K562 (cell line): ENCODE data around the gene MARCHF3. TPM values are rescaled to one million over a fixed set of nuclear protein-coding genes. Genes with fewer than 3 reads are reported as not detected.

Experiments used
- ADNP ChIP-seq: fragments of 200-800 bp; sonication (Bioruptor generic); IDR thresholded peaks from 2 replicates; pipeline ENCODE4 v1.6.1; 2016; ENCODE audit warnings: missing genetic modification characterization, missing compliant biosample characterization
- DACH1 ChIP-seq: fragments of 450-650 bp; IDR thresholded peaks from 2 replicates; pipeline ENCODE4 v1.6.1; 2018; ENCODE audit not compliant: partially characterized antibody
- DIDO1 ChIP-seq: fragments of 450-650 bp; IDR thresholded peaks from 2 replicates; pipeline ENCODE4 v1.6.1; 2016; ENCODE audit warnings: low read depth, missing biosample characterization, missing genetic modification characterization
- ELF4 ChIP-seq: fragments of 450-650 bp; formaldehyde crosslinking; IDR thresholded peaks from 2 replicates; pipeline ENCODE4 v1.4.0; 2022; ENCODE audit warnings: missing genetic modification characterization
- HCFC1 ChIP-seq: IDR thresholded peaks from 2 replicates; pipeline ENCODE4 v1.6.1; 2012; ENCODE audit warnings: low read depth, low read length, improper control_type of control experiment
- HLTF ChIP-seq: fragments of 450-650 bp; IDR thresholded peaks from 2 replicates; pipeline ENCODE4 v1.6.1; 2016
- MIER1 ChIP-seq: fragments of 450-650 bp; IDR thresholded peaks from 2 replicates; pipeline ENCODE4 v1.6.1; 2016; ENCODE audit warnings: antibody characterized with exemption, mild to moderate bottlenecking, low read depth
- NUFIP1 ChIP-seq: fragments of 450-650 bp; IDR thresholded peaks from 2 replicates; pipeline ENCODE4 v1.6.1; 2018; ENCODE audit not compliant: partially characterized antibody
- RCOR1 ChIP-seq, 2 experiments: IDR thresholded peaks; 2 replicates each; pipeline ENCODE4 v1.6.1; 2012; ENCODE audit warnings: low read depth in 2 of 2, low read length in 2 of 2, borderline replicate concordance in 1 of 2, improper control_type of control experiment in 1 of 2
- SIRT6 ChIP-seq: IDR thresholded peaks from one replicate; pipeline ENCODE4 v1.6.1; 2012; ENCODE audit warnings: low read depth, mild to moderate bottlenecking, control low read depth, inconsistent platforms, low read length, moderate library complexity
- TAF7 ChIP-seq: fragments of 450-650 bp; IDR thresholded peaks from 2 replicates; pipeline ENCODE4 v1.6.1; 2016; ENCODE audit warnings: missing genetic modification characterization, missing compliant biosample characterization
- TAF9B ChIP-seq: fragments of 450-650 bp; IDR thresholded peaks from 2 replicates; pipeline ENCODE4 v1.6.1; 2018; ENCODE audit warnings: mild to moderate bottlenecking; ENCODE audit not compliant: partially characterized antibody
- U2AF1 ChIP-seq: fragments of 200-400 bp; formaldehyde crosslinking; optimal IDR thresholded peaks from 2 replicates; pipeline ENCODE3; 2017; ENCODE audit warnings: mild to moderate bottlenecking, low read depth, low read length, moderate library complexity
- VEZF1 ChIP-seq: fragments of 200-800 bp; sonication (Bioruptor generic); IDR thresholded peaks from 2 replicates; pipeline ENCODE4 v1.6.1; 2017; ENCODE audit warnings: missing genetic modification characterization, missing compliant biosample characterization
- ZNF12 ChIP-seq: sonication (generic); formaldehyde crosslinking; IDR thresholded peaks from 2 replicates; pipeline ENCODE4 v1.4.0; 2020; ENCODE audit warnings: mild to moderate bottlenecking, missing genetic modification reagents
- ZNF165 ChIP-seq: fragments of 250-450 bp; sonication (Bioruptor Pico); IDR thresholded peaks from 2 replicates; pipeline ENCODE4 v1.4.0; 2020; ENCODE audit warnings: borderline replicate concordance
- ZNF253 ChIP-seq: fragments of 250-450 bp; sonication (Bioruptor Pico); conservative IDR thresholded peaks from 2 replicates; pipeline ENCODE4 v1.6.1; 2021; ENCODE audit warnings: mild to moderate bottlenecking
- ZNF316 ChIP-seq: fragments of 450-650 bp; IDR thresholded peaks from 2 replicates; pipeline ENCODE4 v1.6.1; 2016
- ZNF318 ChIP-seq, 2 experiments: fragments of 450-650 bp; IDR thresholded peaks; 2 replicates each; pipeline ENCODE4 v1.6.1; 2016; ENCODE audit warnings: mild to moderate bottlenecking in 2 of 2, borderline replicate concordance in 1 of 2, low read depth in 1 of 2, moderate library complexity in 1 of 2
- polyA plus RNA-seq, 8 experiments: library from polyadenylated mRNA; depleted of rRNA in 4 of 8; stranded (reverse) in 5 of 8; unstranded in 3 of 8; fragments of >200 nt; fragmentation: Nextera tagmentation in 2 of 8; fragmentation: Illumina TruSeq in 1 of 8; extraction: Ambion mirVana in 2 of 8; extraction: Trizol in 1 of 8; gene quantifications; 2 replicates each; pipeline versions ENCODE4 v1.2.1 to v1.2.3, GENCODE V29; 2011 to 2014; ENCODE audit warnings: inconsistent platforms in 1 of 8, missing spikeins in 1 of 8
- total RNA-seq, 7 experiments: library from RNA; depleted of rRNA in 6 of 7; stranded (reverse); fragments of >200 nt in 6 of 7; fragmentation: Illumina TruSeq in 2 of 7; extraction: Trizol in 2 of 7; gene quantifications; 2 replicates each; pipeline versions ENCODE4 v1.2.1 to v1.2.3, GENCODE V29; 2011 to 2021; ENCODE audit warnings: low replicate concordance in 1 of 7

Gene MARCHF3
- total and polyA plus RNA-seq, 9 of the 15 experiments (the other 6 are each of a cell fraction or from before 2014, with no cell fraction given): 5.6 to 37.4 (median 16.5) TPM

GRCh38 chr5:126884269-126884819, 146.0 kb downstream of the MARCHF3 start (continued):
- TF ChIP-seq RCOR1 (IDR thresholded peaks at IDR 0.05; ENCODE audit: borderline replicate concordance in 1 of 2, low read depth in 2 of 2, low read length in 2 of 2) (peak; percentile 81 to 98; a peak in 3 of 4 replicates), TAF7 (tag) (no peak), ZNF165 (CRISPR knock-in tag) (no peak), SIRT6 (no peak), HLTF (peak; percentile 95), ZNF12 (CRISPR knock-in tag) (no peak), ZNF318 (IDR thresholded peaks at IDR 0.05; ENCODE audit: borderline replicate concordance in 1 of 2, low read depth in 1 of 2) (peak in 1 of 2 experiments; percentile 89; a peak in 2 of 4 replicates), NUFIP1 (no peak), MIER1 (no peak), ADNP (tag) (0 out of 2 replicates have a peak, but pooled peaks have one; percentile 39), DIDO1 (tag) (no peak), ELF4 (peak; percentile 90), VEZF1 (CRISPR knock-in tag) (peak; percentile 54), TAF9B (peak; percentile 72), ZNF316 (peak; percentile 88), HCFC1 (0 out of 2 replicates have a peak, but pooled peaks have one; percentile 21), U2AF1 (no peak), ZNF253 (no peak), DACH1 (peak; percentile 49)
